Umbilical cord (tissue), 1 donor: ENCODE measurements around the gene NFS1. TPM values are rescaled to one million over a fixed set of nuclear protein-coding genes. Genes with fewer than 3 reads are reported as not detected.

Experiments
- total RNA-seq: library from RNA; depleted of rRNA; stranded (reverse); fragments of >200 nt; gene quantifications from one replicate; pipeline ENCODE4 v1.2.3, GENCODE V29; 2014; ENCODE audit warnings: low replicate concordance; ENCODE audit not compliant: insufficient read depth

Gene NFS1
- total RNA-seq, 1 donor from 2014 or later = 6.3 TPM

Other genes starting within 250 kb of the NFS1 start
- 3.9 TPM for gene CEP250, start 243.8 kb downstream of the NFS1 start, total RNA-seq
- gene C20orf173, start 169.7 kb downstream of the NFS1 start, total RNA-seq = not detected
- gene ERGIC3, start 157.3 kb downstream of the NFS1 start, total RNA-seq = 187 TPM
- 15.6 TPM for gene SPAG4, start 83.5 kb downstream of the NFS1 start, total RNA-seq
- 128 TPM for gene CPNE1, start 34.5 kb downstream of the NFS1 start, total RNA-seq
- 49.6 TPM for gene RBM12, start 34.5 kb downstream of the NFS1 start, total RNA-seq
- gene ROMO1, start 53 bp upstream of the NFS1 start, total RNA-seq = 37.6 TPM
- 460 TPM for gene RBM39, start 42.9 kb upstream of the NFS1 start, total RNA-seq
- gene PHF20, start 72.7 kb upstream of the NFS1 start, total RNA-seq = 58.5 TPM